ENCODE data around the gene SLC5A9.

SLC5A9 gene

GRCh38 chr1:48233666-48234485 lies 11.4 kb downstream of the SLC5A9 start:
- Histone ChIP-seq H3K4me1 (ENCODE audit: insufficient read depth, poor library complexity, severe bottlenecking) (no peaks in the 10 kb centered on the region), H3K4me3 (ENCODE audit: severe bottlenecking) (no peak overlapping the region), H3K36me3 (ENCODE audit: low read depth) (no peaks in the 10 kb centered on the region), H3K27me3 (ENCODE audit: insufficient read depth, poor library complexity, severe bottlenecking) (no peaks in the 10 kb centered on the region), H3K27ac (ENCODE audit: poor library complexity, severe bottlenecking) (no peak overlapping the region), H3K9me3 (ENCODE audit: severe bottlenecking) (no peaks in the 10 kb centered on the region)
- no peak for TF ChIP-seq CTCF (IDR thresholded peaks at IDR 0.05; ENCODE audit: poor library complexity, severe bottlenecking)
- ATAC-seq (ENCODE audit: low read depth) = no peak
- no peak for DNase-seq (ENCODE audit: low spot score)

GRCh38 chr1:48235652-48236051 lies 13.1 kb downstream of the SLC5A9 start:
- Histone ChIP-seq H3K36me3 (ENCODE audit: low read depth) (no peaks in the 10 kb centered on the region), H3K4me3 (ENCODE audit: severe bottlenecking) (no peak overlapping the region), H3K9me3 (ENCODE audit: severe bottlenecking) (no peaks in the 10 kb centered on the region), H3K27me3 (ENCODE audit: insufficient read depth, poor library complexity, severe bottlenecking) (no peaks in the 10 kb centered on the region), H3K27ac (ENCODE audit: poor library complexity, severe bottlenecking) (no peak overlapping the region), H3K4me1 (ENCODE audit: insufficient read depth, poor library complexity, severe bottlenecking) (no peaks in the 10 kb centered on the region)
- no peak for TF ChIP-seq CTCF (IDR thresholded peaks at IDR 0.05; ENCODE audit: poor library complexity, severe bottlenecking)
- no peak for ATAC-seq (ENCODE audit: low read depth)
- no peak for DNase-seq (ENCODE audit: low spot score)

- DNase-seq (ENCODE audit: low spot score) = no peak
- peak; percentile 56 for TF ChIP-seq CTCF (IDR thresholded peaks at IDR 0.05; ENCODE audit: poor library complexity, severe bottlenecking)
Observed at GRCh38 chr1:48236716-48237470, 14.4 kb downstream of the SLC5A9 start.

GRCh38 chr1:48242141-48242736 lies 19.7 kb downstream of the SLC5A9 start:
- no peak for TF ChIP-seq CTCF (IDR thresholded peaks at IDR 0.05; ENCODE audit: poor library complexity, severe bottlenecking)
- H3K27me3 ChIP-seq (ENCODE audit: insufficient read depth, poor library complexity, severe bottlenecking) = no peaks in the 10 kb centered on the region
- no peaks in the 10 kb centered on the region for H3K9me3 ChIP-seq (ENCODE audit: severe bottlenecking)
- H3K36me3 ChIP-seq (ENCODE audit: low read depth) = no peaks in the 10 kb centered on the region
- no peak for ATAC-seq (ENCODE audit: low read depth)
- no peak overlapping the region for H3K4me3 ChIP-seq (ENCODE audit: severe bottlenecking)
- no peaks in the 10 kb centered on the region for H3K4me1 ChIP-seq (ENCODE audit: insufficient read depth, poor library complexity, severe bottlenecking)
- H3K27ac ChIP-seq (ENCODE audit: poor library complexity, severe bottlenecking) = no peak overlapping the region
- DNase-seq (ENCODE audit: low spot score) = no peak

More at GRCh38 chr1:48236716-48237470, 14.4 kb downstream of the SLC5A9 start:
- H3K36me3 ChIP-seq (ENCODE audit: low read depth) = no peaks in the 10 kb centered on the region
- H3K27ac ChIP-seq (ENCODE audit: poor library complexity, severe bottlenecking) = no peak overlapping the region
- peak; percentile 65 for ATAC-seq (ENCODE audit: low read depth)
- no peaks in the 10 kb centered on the region for H3K4me1 ChIP-seq (ENCODE audit: insufficient read depth, poor library complexity, severe bottlenecking)
- no peak overlapping the region for H3K4me3 ChIP-seq (ENCODE audit: severe bottlenecking)
- no peaks in the 10 kb centered on the region for H3K27me3 ChIP-seq (ENCODE audit: insufficient read depth, poor library complexity, severe bottlenecking)
- no peaks in the 10 kb centered on the region for H3K9me3 ChIP-seq (ENCODE audit: severe bottlenecking)
